Measurements from ENCODE around the gene BMS1. TPM values are rescaled to one million over a fixed set of nuclear protein-coding genes. Genes with fewer than 3 reads are reported as not detected.

Gene BMS1
- total and polyA plus RNA-seq, 2 experiments from 2014 or later, result 14.5 to 15.8 TPM

DNA sequence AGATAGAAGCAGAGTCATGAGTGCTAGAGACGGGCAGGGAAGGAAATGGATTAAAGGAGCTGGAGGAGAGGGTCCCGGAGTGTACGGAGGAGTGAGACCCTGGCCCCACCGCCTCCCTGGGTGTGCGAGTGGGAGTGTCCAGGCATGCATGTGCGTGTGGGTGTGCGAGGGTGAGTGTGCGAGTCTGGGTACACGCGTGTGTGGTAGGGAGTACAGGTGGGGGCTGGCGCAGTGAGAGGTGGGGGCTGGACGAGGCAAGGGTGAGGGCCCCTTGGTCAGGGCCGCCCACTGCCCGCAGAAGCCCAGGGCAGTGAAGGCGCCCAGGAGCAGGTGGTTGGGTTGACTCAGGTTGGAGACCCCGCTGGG, 97.6 kb downstream of the BMS1 start:
- DNase-seq (ENCODE audit: low spot score), result no peak
- H3K9me2 ChIP-seq (replicated peaks; ENCODE audit: insufficient read depth), result no peaks in the 10 kb centered on the region
- H3K27me3 ChIP-seq, result no peaks in the 10 kb centered on the region
- no peaks in the 10 kb centered on the region for H3K4me1 ChIP-seq (ENCODE audit: insufficient read depth)
- no peak overlapping the region for H2AFZ ChIP-seq
- TF ChIP-seq EZH2phosphoT487 (IDR thresholded peaks at IDR 0.05; ENCODE audit: low read depth, severe bottlenecking, unreplicated experiment) (no peak), EZH2 (IDR thresholded peaks at IDR 0.05; ENCODE audit: borderline replicate concordance) (no peak)
- TF ChIP-seq, protein P1, sequence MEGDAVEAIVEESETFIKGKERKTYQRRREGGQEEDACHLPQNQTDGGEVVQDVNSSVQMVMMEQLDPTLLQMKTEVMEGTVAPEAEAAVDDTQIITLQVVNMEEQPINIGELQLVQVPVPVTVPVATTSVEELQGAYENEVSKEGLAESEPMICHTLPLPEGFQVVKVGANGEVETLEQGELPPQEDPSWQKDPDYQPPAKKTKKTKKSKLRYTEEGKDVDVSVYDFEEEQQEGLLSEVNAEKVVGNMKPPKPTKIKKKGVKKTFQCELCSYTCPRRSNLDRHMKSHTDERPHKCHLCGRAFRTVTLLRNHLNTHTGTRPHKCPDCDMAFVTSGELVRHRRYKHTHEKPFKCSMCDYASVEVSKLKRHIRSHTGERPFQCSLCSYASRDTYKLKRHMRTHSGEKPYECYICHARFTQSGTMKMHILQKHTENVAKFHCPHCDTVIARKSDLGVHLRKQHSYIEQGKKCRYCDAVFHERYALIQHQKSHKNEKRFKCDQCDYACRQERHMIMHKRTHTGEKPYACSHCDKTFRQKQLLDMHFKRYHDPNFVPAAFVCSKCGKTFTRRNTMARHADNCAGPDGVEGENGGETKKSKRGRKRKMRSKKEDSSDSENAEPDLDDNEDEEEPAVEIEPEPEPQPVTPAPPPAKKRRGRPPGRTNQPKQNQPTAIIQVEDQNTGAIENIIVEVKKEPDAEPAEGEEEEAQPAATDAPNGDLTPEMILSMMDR (IDR thresholded peaks at IDR 0.05; ENCODE audit: poor library complexity), result no peak
- H3K9me3 ChIP-seq (ENCODE audit: low read depth), result no peaks in the 10 kb centered on the region
- H3K4me3 ChIP-seq, result no peak overlapping the region
- WGBS (ENCODE audit: low lambda C conversion rate, missing lambda C conversion rate), result 97% methylated on average over 16 of the region's 16 CpGs
- H3K27ac ChIP-seq, result no peak overlapping the region
- H3K4me2 ChIP-seq, result no peak overlapping the region
- no peaks in the 10 kb centered on the region for H3K79me2 ChIP-seq
- no peaks in the 10 kb centered on the region for H4K20me1 ChIP-seq (ENCODE audit: insufficient read depth, poor library complexity, severe bottlenecking)
- no peaks in the 10 kb centered on the region for H3K36me3 ChIP-seq (replicated peaks; ENCODE audit: insufficient read depth, low read depth)

DNA sequence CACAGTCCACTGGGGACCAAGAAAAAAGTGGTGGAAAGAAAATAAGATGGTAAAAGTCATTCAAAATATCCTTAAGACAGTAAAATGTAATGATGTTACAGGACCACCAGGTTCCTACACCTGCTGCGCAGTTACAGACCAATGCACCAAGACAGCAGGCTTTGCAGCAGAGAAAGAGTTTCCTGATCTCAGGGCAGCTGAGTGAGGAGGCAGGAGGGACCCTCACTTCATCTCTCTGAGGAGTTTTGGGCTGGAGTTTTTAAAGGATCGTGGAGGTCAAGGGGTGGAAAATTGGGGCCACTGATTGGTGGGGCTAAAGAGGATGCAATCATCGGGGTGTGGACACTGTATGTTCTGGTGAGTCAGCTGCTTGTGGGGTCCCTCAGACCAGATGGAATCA, 100.0 kb downstream of the BMS1 start:
- no peaks in the 10 kb centered on the region for H3K9me3 ChIP-seq (ENCODE audit: low read depth)
- WGBS (ENCODE audit: low lambda C conversion rate, missing lambda C conversion rate), result 89% methylated on average over 3 of the region's 3 CpGs
- H3K4me3 ChIP-seq, result no peak overlapping the region
- DNase-seq (ENCODE audit: low spot score), result no peak
- no peaks in the 10 kb centered on the region for H3K27me3 ChIP-seq
- H4K20me1 ChIP-seq (ENCODE audit: insufficient read depth, poor library complexity, severe bottlenecking), result no peaks in the 10 kb centered on the region
- H3K4me2 ChIP-seq, result no peak overlapping the region
- TF ChIP-seq EZH2phosphoT487 (IDR thresholded peaks at IDR 0.05; ENCODE audit: low read depth, severe bottlenecking, unreplicated experiment), result no peak
- TF ChIP-seq, protein P1 (IDR thresholded peaks at IDR 0.05; ENCODE audit: poor library complexity), result no peak
- TF ChIP-seq EZH2 (IDR thresholded peaks at IDR 0.05; ENCODE audit: borderline replicate concordance), result no peak
- no peak overlapping the region for H3K27ac ChIP-seq
- H3K9me2 ChIP-seq (replicated peaks; ENCODE audit: insufficient read depth), result no peaks in the 10 kb centered on the region
- H3K36me3 ChIP-seq (replicated peaks; ENCODE audit: insufficient read depth, low read depth), result no peaks in the 10 kb centered on the region
- no peaks in the 10 kb centered on the region for H3K4me1 ChIP-seq (ENCODE audit: insufficient read depth)
- H2AFZ ChIP-seq, result no peak overlapping the region
- H3K79me2 ChIP-seq, result no peaks in the 10 kb centered on the region

Small RNA genes lying within 50 kb of the gene (small RNA-seq; reads per million reads assigned to genes)
- not detected for gene RNU6-885P

Other genes starting within 250 kb of the BMS1 start
- 18.7 and 22.1 TPM in 2 replicates for gene ZNF33B, start 144.2 kb upstream of the BMS1 start, total RNA-seq
- gene ZNF33B, start 144.2 kb upstream of the BMS1 start, polyA plus RNA-seq, result 5.0 and 9.9 TPM in 2 replicates

All from hepatocyte (in vitro differentiated cells).